H7 (cell line): ENCODE measurements around the gene TEX29. TPM values are rescaled to one million over a fixed set of nuclear protein-coding genes. Genes with fewer than 3 reads are reported as not detected.

Experiments used
- DNase-seq: peaks from one replicate; pipeline ENCODE4 v3.0.0; 2012
- H3K27me3 ChIP-seq: 2 replicates; pipeline ENCODE4 v1.6.0; 2011; ENCODE audit warnings: mild to moderate bottlenecking, low read length; ENCODE audit not compliant: control insufficient read depth, insufficient read depth
- H3K36me3 ChIP-seq: replicated peaks from 2 replicates; pipeline ENCODE4 v1.5.1; 2011; ENCODE audit warnings: low read length; ENCODE audit not compliant: control insufficient read depth, insufficient read depth
- H3K4me3 ChIP-seq: 2 replicates; pipeline ENCODE4 v1.5.1; 2011; ENCODE audit warnings: low read depth, mild to moderate bottlenecking, control low read depth, low read length, moderate library complexity; ENCODE audit not compliant: insufficient read depth
- total RNA-seq: library from RNA; depleted of rRNA; stranded (reverse); fragments of >200 nt; shearing (Covaris generic); gene quantifications from 2 replicates; pipeline ENCODE4 v1.2.3, GENCODE V29; 2014

The TEX29 gene
- total RNA-seq, 1 experiment from 2014 or later = not detected

GRCh38 chr13:111283457-111283856 lies 37.0 kb upstream of the TEX29 start:
- Histone ChIP-seq H3K4me3 (no peak overlapping the region), H3K36me3 (peaks cover 20% of the 10 kb centered on the region), H3K27me3 (no peaks in the 10 kb centered on the region)
- DNase-seq = no peak

GRCh38 chr13:111283991-111284390 lies 36.5 kb upstream of the TEX29 start:
- DNase-seq = no peak
- Histone ChIP-seq H3K36me3 (peaks cover 20% of the 10 kb centered on the region), H3K4me3 (no peak overlapping the region), H3K27me3 (no peaks in the 10 kb centered on the region)

GRCh38 chr13:111284565-111284964 lies 35.9 kb upstream of the TEX29 start:
- DNase-seq = no peak
- H3K4me3 ChIP-seq = no peak overlapping the region
- H3K27me3 ChIP-seq = no peaks in the 10 kb centered on the region
- H3K36me3 ChIP-seq = peaks cover 20% of the 10 kb centered on the region

GRCh38 chr13:111286162-111286561 lies 34.3 kb upstream of the TEX29 start:
- Histone ChIP-seq H3K36me3 (peaks cover 16% of the 10 kb centered on the region), H3K27me3 (no peaks in the 10 kb centered on the region)
- DNase-seq = peak; percentile 57

GRCh38 chr13:111286749-111287148 lies 33.7 kb upstream of the TEX29 start:
- H3K4me3 ChIP-seq = no peak overlapping the region
- H3K27me3 ChIP-seq = no peaks in the 10 kb centered on the region
- DNase-seq = no peak
- H3K36me3 ChIP-seq = peaks cover 16% of the 10 kb centered on the region

More at GRCh38 chr13:111286162-111286561, 34.3 kb upstream of the TEX29 start:
- H3K4me3 ChIP-seq = no peak overlapping the region

- H3K4me3 ChIP-seq = no peak overlapping the region
- H3K36me3 ChIP-seq = peaks cover 16% of the 10 kb centered on the region
- H3K27me3 ChIP-seq = no peaks in the 10 kb centered on the region
- DNase-seq = no peak
Measured at GRCh38 chr13:111287201-111287600, 33.2 kb upstream of the TEX29 start.

- H3K36me3 ChIP-seq = peaks cover 16% of the 10 kb centered on the region
- no peak overlapping the region for H3K4me3 ChIP-seq
- no peak for DNase-seq
- no peaks in the 10 kb centered on the region for H3K27me3 ChIP-seq
Measured at GRCh38 chr13:111288276-111288675, 32.2 kb upstream of the TEX29 start.

- H3K27me3 ChIP-seq = no peaks in the 10 kb centered on the region
- H3K4me3 ChIP-seq = no peak overlapping the region
- H3K36me3 ChIP-seq = peaks cover 11% of the 10 kb centered on the region
- no peak for DNase-seq
Measured at GRCh38 chr13:111289251-111289650, 31.2 kb upstream of the TEX29 start.

GRCh38 chr13:111291908-111292307 lies 28.5 kb upstream of the TEX29 start:
- DNase-seq = no peak
- H3K4me3 ChIP-seq = no peak overlapping the region
- no peaks in the 10 kb centered on the region for H3K27me3 ChIP-seq
- peaks cover 2% of the 10 kb centered on the region for H3K36me3 ChIP-seq

GRCh38 chr13:111292710-111293485 lies 27.5 kb upstream of the TEX29 start:
- Histone ChIP-seq H3K36me3 (peaks cover 2% of the 10 kb centered on the region), H3K4me3 (no peak overlapping the region), H3K27me3 (no peaks in the 10 kb centered on the region)
- no peak for DNase-seq

GRCh38 chr13:111295886-111296285 lies 24.6 kb upstream of the TEX29 start:
- DNase-seq = no peak
- no peaks in the 10 kb centered on the region for H3K27me3 ChIP-seq
- peaks cover 1% of the 10 kb centered on the region for H3K36me3 ChIP-seq

GRCh38 chr13:111296417-111296816 lies 24.0 kb upstream of the TEX29 start:
- no peak for DNase-seq
- Histone ChIP-seq H3K4me3 (no peak overlapping the region), H3K36me3 (peaks cover 4% of the 10 kb centered on the region), H3K27me3 (no peaks in the 10 kb centered on the region)

More at GRCh38 chr13:111295886-111296285, 24.6 kb upstream of the TEX29 start:
- H3K4me3 ChIP-seq = no peak overlapping the region

- Histone ChIP-seq H3K36me3 (peaks cover 14% of the 10 kb centered on the region), H3K4me3 (no peak overlapping the region), H3K27me3 (no peaks in the 10 kb centered on the region)
- DNase-seq = no peak
Measured at GRCh38 chr13:111298214-111298975, 22.0 kb upstream of the TEX29 start.

GRCh38 chr13:111302045-111302726 lies 18.3 kb upstream of the TEX29 start:
- peaks cover 26% of the 10 kb centered on the region for H3K36me3 ChIP-seq
- no peak for DNase-seq
- H3K4me3 ChIP-seq = no peak overlapping the region
- no peaks in the 10 kb centered on the region for H3K27me3 ChIP-seq
